HG03439 (cell line): ENCODE data around the gene NDUFS7.

Source experiments
- ATAC-seq: cut with Tn5 transposase; IDR thresholded peaks from one replicate; pipeline ENCODE4 v1.9.1; 2021; ENCODE audit warnings: mild to moderate bottlenecking, moderate library complexity; ENCODE audit not compliant: unreplicated experiment

Gene NDUFS7

GRCh38 chr19:1384478-1385110 lies 887 bp downstream of the NDUFS7 start:
- ATAC-seq: no peak

GRCh38 chr19:1385816-1386215 lies 2.1 kb downstream of the NDUFS7 start:
- no peak for ATAC-seq

- ATAC-seq: no peak
These were observed 3.4 kb downstream of the NDUFS7 start for GRCh38 chr19:1386945-1387683.

- no peak for ATAC-seq
These were observed 4.3 kb downstream of the NDUFS7 start for GRCh38 chr19:1387684-1388636.

GRCh38 chr19:1388637-1389026 lies 4.9 kb downstream of the NDUFS7 start:
- no peak for ATAC-seq

- ATAC-seq: no peak
These were observed 5.6 kb downstream of the NDUFS7 start for GRCh38 chr19:1389033-1389940.

- no peak for ATAC-seq
These were observed 7.2 kb downstream of the NDUFS7 start for GRCh38 chr19:1390890-1391423.

- ATAC-seq: no peak
These were observed 8.7 kb downstream of the NDUFS7 start for GRCh38 chr19:1392407-1392806.

GRCh38 chr19:1392939-1393530 lies 9.3 kb downstream of the NDUFS7 start:
- ATAC-seq: no peak

- ATAC-seq: no peak
These were observed 10.1 kb downstream of the NDUFS7 start for GRCh38 chr19:1393841-1394240.

- ATAC-seq: no peak
These were observed 10.8 kb downstream of the NDUFS7 start for GRCh38 chr19:1394252-1395193.

- no peak for ATAC-seq
These were observed 11.7 kb downstream of the NDUFS7 start for GRCh38 chr19:1395194-1396018.

- ATAC-seq: no peak
These were observed 12.5 kb downstream of the NDUFS7 start for GRCh38 chr19:1396019-1396767.

- no peak for ATAC-seq
These were observed 13.3 kb downstream of the NDUFS7 start for GRCh38 chr19:1396768-1397679.

GRCh38 chr19:1397838-1398237 lies 14.1 kb downstream of the NDUFS7 start:
- no peak for ATAC-seq

GRCh38 chr19:1399079-1399478 lies 15.4 kb downstream of the NDUFS7 start:
- ATAC-seq: no peak
